Endothelial cell of umbilical vein (primary cell): Measurements from ENCODE around the gene OR2B6. TPM values are rescaled to one million over a fixed set of nuclear protein-coding genes. Genes with fewer than 3 reads are reported as not detected.

ENCODE experiments used
- BruUV-seq: library from RNA; stranded (reverse); fragments of 400-500 nt; replicated peaks from 2 replicates; lab custom pipeline; 2021; lab: Mats Ljungman, UMichigan
- CTCF ChIA-PET: fragments of 300-600, 350-600 bp; sonication (Branson Sonifier 250); formaldehyde crosslinking; loops from one replicate; lab custom pipeline; 2021; ENCODE audit warnings: antibody characterized with exemption, inconsistent platforms; lab: Charles Lee
- POLR2A ChIA-PET: fragments of 300-600, 350-600 bp; sonication (Branson Sonifier 250); formaldehyde crosslinking; loops from one replicate; lab custom pipeline; 2021; ENCODE audit warnings: antibody characterized with exemption, inconsistent platforms; lab: Charles Lee
- DNase-seq: peaks from one replicate; pipeline ENCODE4 v3.0.0-alpha.2; 2011; ENCODE audit warnings: low read depth, low spot score
- FAIRE-seq: peaks from 2 replicates; lab custom pipeline; 2011; peaks lifted over from hg19 to GRCh38; lab: Jason Lieb, UNC
- H2AFZ ChIP-seq: 2 replicates; pipeline ENCODE4 v1.6.0; 2012; ENCODE audit warnings: low read depth, low read length, control low read depth, inconsistent platforms
- H3K27ac ChIP-seq: 2 replicates; pipeline ENCODE4 v1.5.1; 2011; ENCODE audit warnings: low read depth, mild to moderate bottlenecking, control low read depth, low read length, moderate library complexity; ENCODE audit not compliant: insufficient read depth
- H3K27me3 ChIP-seq, 2 experiments: 2 replicates each; pipeline versions ENCODE4 v1.6.0 to v1.6.1; 2011; ENCODE audit warnings: low read length in 2 of 2, mixed read lengths in 1 of 2; ENCODE audit not compliant: control insufficient read depth in 2 of 2, insufficient read depth in 2 of 2
- H3K36me3 ChIP-seq, 2 experiments: 2 replicates in 1 of 2; 3 replicates in 1 of 2; pipeline ENCODE4 v1.5.1; 2011; ENCODE audit warnings: low read length in 2 of 2, mild to moderate bottlenecking in 1 of 2, moderate library complexity in 1 of 2; ENCODE audit not compliant: control insufficient read depth in 2 of 2, insufficient read depth in 2 of 2; ENCODE audit errors: extremely low read depth in 1 of 2
- H3K4me1 ChIP-seq: 3 replicates; pipeline ENCODE4 v1.5.1; 2011; ENCODE audit warnings: mild to moderate bottlenecking, low read length; ENCODE audit not compliant: control insufficient read depth, insufficient read depth; ENCODE audit errors: extremely low read depth
- H3K4me2 ChIP-seq: 2 replicates; pipeline ENCODE4 v1.6.1; 2011; ENCODE audit warnings: low read length, control low read depth, mixed read lengths; ENCODE audit not compliant: insufficient read depth
- H3K4me3 ChIP-seq, 3 experiments: fragments of 200-600 bp in 1 of 3; sonication (generic), shearing (Covaris generic) in 1 of 3; replicated peaks in 1 of 3; 2 replicates each; pipeline ENCODE4 v1.5.1; 2011 to 2016; ENCODE audit warnings: control low read depth in 3 of 3, low read length in 3 of 3, mild to moderate bottlenecking in 2 of 3, inconsistent platforms in 1 of 3, low read depth in 1 of 3, moderate library complexity in 1 of 3; ENCODE audit not compliant: insufficient read depth in 1 of 3
- H3K79me2 ChIP-seq: 2 replicates; pipeline ENCODE4 v1.6.0; 2012; ENCODE audit warnings: low read length, inconsistent platforms; ENCODE audit not compliant: control insufficient read depth, insufficient read depth
- H3K9ac ChIP-seq: replicated peaks from 2 replicates; pipeline ENCODE3; 2011; ENCODE audit warnings: low read length, control low read depth; ENCODE audit not compliant: insufficient read depth; ENCODE audit errors: extremely low read depth
- H3K9me1 ChIP-seq: replicated peaks from 3 replicates; pipeline ENCODE4 v1.6.0; 2011; ENCODE audit warnings: mild to moderate bottlenecking, low read length; ENCODE audit not compliant: control insufficient read depth, insufficient read depth; ENCODE audit errors: extremely low read depth
- H3K9me3 ChIP-seq: replicated peaks from 2 replicates; pipeline ENCODE4 v1.5.1; 2012; ENCODE audit warnings: low read length, inconsistent platforms; ENCODE audit not compliant: control insufficient read depth, insufficient read depth
- H4K20me1 ChIP-seq: replicated peaks from 2 replicates; pipeline ENCODE3; 2011; ENCODE audit warnings: mild to moderate bottlenecking, low read length; ENCODE audit not compliant: control insufficient read depth, insufficient read depth; ENCODE audit errors: extremely low read depth
- EZH2 ChIP-seq: IDR thresholded peaks from 2 replicates; pipeline ENCODE4 v1.6.1; 2012; ENCODE audit warnings: borderline replicate concordance, low read depth, mild to moderate bottlenecking, moderate library complexity, low read length, inconsistent platforms; ENCODE audit not compliant: severe bottlenecking
- FOS ChIP-seq: IDR thresholded peaks from 2 replicates; pipeline ENCODE4 v1.6.1; 2011; ENCODE audit warnings: mild to moderate bottlenecking, low read length, moderate library complexity, borderline replicate concordance; ENCODE audit not compliant: insufficient read depth
- GATA2 ChIP-seq: IDR thresholded peaks from 2 replicates; pipeline ENCODE4 v1.7.0; 2011; ENCODE audit warnings: low read depth, mild to moderate bottlenecking, moderate library complexity, mixed read lengths, low read length; ENCODE audit not compliant: insufficient read length, insufficient read depth
- JUN ChIP-seq: IDR thresholded peaks from 2 replicates; pipeline ENCODE4 v1.6.1; 2011; ENCODE audit warnings: borderline replicate concordance, low read depth; ENCODE audit not compliant: insufficient read length, insufficient read depth
- MAX ChIP-seq: IDR thresholded peaks from 2 replicates; pipeline ENCODE4 v1.6.1; 2011; ENCODE audit not compliant: insufficient read depth, insufficient read length
- MYC ChIP-seq: IDR thresholded peaks from one replicate; pipeline ENCODE4 v1.6.1; 2011; ENCODE audit warnings: mild to moderate bottlenecking, low read depth, low read length
- POLR2A ChIP-seq: IDR thresholded peaks from 2 replicates; pipeline ENCODE4 v1.6.1; 2012; ENCODE audit warnings: low read depth, mild to moderate bottlenecking, control low read depth, low read length
- POLR2AphosphoS5 ChIP-seq: IDR thresholded peaks from 2 replicates; pipeline ENCODE4 v1.6.1; 2012; ENCODE audit warnings: low read depth, mild to moderate bottlenecking, control low read depth, low read length, moderate library complexity; ENCODE audit not compliant: insufficient read depth
- dilution Hi-C: fragments of 300-500 bp; cut with MboI; formaldehyde crosslinking; loops from one replicate; pipeline ENCODE4 v1.15.0; 2019; ENCODE audit warnings: low sequenced_read_pairs; ENCODE audit not compliant: extremely low pct_ligation_motif_present
- intact Hi-C: fragments of 100-400 bp; cut with micrococcal nuclease; formaldehyde crosslinking; loops from one replicate; pipeline ENCODE4 v1.10.0; 2022
- polyA plus RNA-seq, 4 experiments: library from polyadenylated mRNA; depleted of rRNA in 3 of 4; stranded (reverse) in 3 of 4; unstranded in 1 of 4; fragments of >200 nt; gene quantifications; 2 replicates each; pipeline versions ENCODE4 v1.2.1 to v1.2.3, GENCODE V29; 2011 to 2012; ENCODE audit warnings: missing spikeins in 1 of 4
- total RNA-seq: library from RNA; stranded (reverse); gene quantifications from 2 replicates; pipeline ENCODE4 v1.2.3, GENCODE V29; 2021
- TF ChIP-seq, protein P1 (sequence below), 2 donors: IDR thresholded peaks; 1 replicate in 1 of 2; 2 replicates in 1 of 2; pipeline ENCODE4 v1.5.1; 2011; ENCODE audit warnings: low read length in 2 of 2, mild to moderate bottlenecking in 2 of 2, moderate library complexity in 2 of 2, control low read depth in 1 of 2, inconsistent platforms in 1 of 2, low read depth in 1 of 2; ENCODE audit not compliant: insufficient read depth in 1 of 2; ENCODE audit errors: extremely low read depth in 1 of 2

Gene OR2B6
- total and polyA plus RNA-seq, 2 donors (not counting 3 experiments of a cell fraction or from before 2014, with no cell fraction given): not detected

DNA sequence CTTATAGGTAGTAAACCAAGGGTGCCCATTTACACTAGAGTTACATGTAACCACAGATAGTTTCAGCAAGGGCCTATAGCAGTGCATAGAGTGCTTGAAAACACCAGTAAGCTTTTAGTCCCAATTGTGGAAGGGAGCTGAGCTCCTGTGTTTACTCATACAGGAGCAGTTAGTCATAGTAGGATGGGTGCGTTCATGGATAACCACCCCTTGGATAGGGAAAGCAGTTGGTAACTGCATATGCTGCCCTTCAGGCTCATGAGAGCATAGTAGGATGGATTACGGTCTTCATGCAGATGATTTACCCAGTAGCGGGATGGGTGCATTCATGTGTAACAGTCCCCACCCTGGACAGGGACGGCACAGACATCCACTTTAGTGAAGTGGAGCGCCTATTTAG lies 45.1 kb downstream of the OR2B6 start:
- dilution Hi-C loops: no loop called here

More for the DNA sequence above, 45.1 kb downstream of the OR2B6 start:
- H3K4me2 ChIP-seq: no peak overlapping the region
- CTCF ChIA-PET: no interaction called here
- H3K36me3 ChIP-seq: no peaks in the 10 kb centered on the region
- DNase-seq: no peak
- FAIRE-seq: no peak
- H4K20me1 ChIP-seq: no peaks in the 10 kb centered on the region
- BruUV-seq: no TSS peak
- H2AFZ ChIP-seq: no peak overlapping the region
- POLR2A ChIA-PET: no interaction called here
- no peaks in the 10 kb centered on the region for H3K79me2 ChIP-seq
- no peak overlapping the region for H3K4me3 ChIP-seq
- no peaks in the 10 kb centered on the region for H3K9me1 ChIP-seq
- intact Hi-C loops: no loop called here
- H3K4me1 ChIP-seq: no peaks in the 10 kb centered on the region
- H3K27ac ChIP-seq: no peak overlapping the region
- no peak for TF ChIP-seq POLR2A
- no peak for TF ChIP-seq EZH2
- no peak for TF ChIP-seq MYC
- TF ChIP-seq POLR2AphosphoS5: no peak
- TF ChIP-seq FOS: no peak
- TF ChIP-seq, protein P1, sequence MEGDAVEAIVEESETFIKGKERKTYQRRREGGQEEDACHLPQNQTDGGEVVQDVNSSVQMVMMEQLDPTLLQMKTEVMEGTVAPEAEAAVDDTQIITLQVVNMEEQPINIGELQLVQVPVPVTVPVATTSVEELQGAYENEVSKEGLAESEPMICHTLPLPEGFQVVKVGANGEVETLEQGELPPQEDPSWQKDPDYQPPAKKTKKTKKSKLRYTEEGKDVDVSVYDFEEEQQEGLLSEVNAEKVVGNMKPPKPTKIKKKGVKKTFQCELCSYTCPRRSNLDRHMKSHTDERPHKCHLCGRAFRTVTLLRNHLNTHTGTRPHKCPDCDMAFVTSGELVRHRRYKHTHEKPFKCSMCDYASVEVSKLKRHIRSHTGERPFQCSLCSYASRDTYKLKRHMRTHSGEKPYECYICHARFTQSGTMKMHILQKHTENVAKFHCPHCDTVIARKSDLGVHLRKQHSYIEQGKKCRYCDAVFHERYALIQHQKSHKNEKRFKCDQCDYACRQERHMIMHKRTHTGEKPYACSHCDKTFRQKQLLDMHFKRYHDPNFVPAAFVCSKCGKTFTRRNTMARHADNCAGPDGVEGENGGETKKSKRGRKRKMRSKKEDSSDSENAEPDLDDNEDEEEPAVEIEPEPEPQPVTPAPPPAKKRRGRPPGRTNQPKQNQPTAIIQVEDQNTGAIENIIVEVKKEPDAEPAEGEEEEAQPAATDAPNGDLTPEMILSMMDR (IDR thresholded peaks at IDR 0.05; ENCODE audit: extremely low read depth in 1 of 2, insufficient read depth in 1 of 2, low read depth in 1 of 2, low read length in 2 of 2): no peak
- TF ChIP-seq MAX: no peak
- no peak for TF ChIP-seq GATA2
- TF ChIP-seq JUN: no peak
- H3K9me3 ChIP-seq: no peaks in the 10 kb centered on the region
- H3K27me3 ChIP-seq: no peaks in the 10 kb centered on the region
- H3K9ac ChIP-seq: no peak overlapping the region
